Measurements from ENCODE around the gene GALNTL6. TPM values are rescaled to one million over a fixed set of nuclear protein-coding genes. Genes with fewer than 3 reads are reported as not detected.

Gene GALNTL6
- total RNA-seq, 3 donors from 2014 or later = not detected

DNA sequence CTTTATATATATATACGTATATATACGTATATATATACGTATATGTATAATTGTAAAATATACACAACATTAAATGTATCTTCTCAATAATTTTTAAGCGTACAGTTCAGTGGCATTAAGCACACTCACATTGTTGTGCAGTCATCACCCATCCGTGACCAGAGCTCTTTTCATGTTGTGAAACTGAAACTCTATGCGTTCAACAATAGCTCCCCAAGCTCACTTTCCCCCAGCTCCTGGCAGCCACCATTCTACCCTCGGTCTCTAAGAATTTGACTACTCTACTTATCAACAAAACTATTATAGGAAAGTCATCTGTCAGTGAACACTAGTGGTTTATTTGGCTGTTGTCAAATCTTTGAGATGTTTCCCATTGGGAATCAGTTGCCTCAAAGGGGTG is 733.6 kb downstream of the GALNTL6 start:
- Mint-ChIP-seq H3K36me3 (ENCODE audit: insufficient read depth) (no peaks in the 10 kb centered on the region), H3K27me3 (ENCODE audit: low read depth) (no peaks in the 10 kb centered on the region), H3K9me3 (no peaks in the 10 kb centered on the region), H3K4me3 (no peak overlapping the region), H3K4me1 (ENCODE audit: low read depth) (no peaks in the 10 kb centered on the region)
- DNase-seq (no peak), ATAC-seq (no peak)

DNA sequence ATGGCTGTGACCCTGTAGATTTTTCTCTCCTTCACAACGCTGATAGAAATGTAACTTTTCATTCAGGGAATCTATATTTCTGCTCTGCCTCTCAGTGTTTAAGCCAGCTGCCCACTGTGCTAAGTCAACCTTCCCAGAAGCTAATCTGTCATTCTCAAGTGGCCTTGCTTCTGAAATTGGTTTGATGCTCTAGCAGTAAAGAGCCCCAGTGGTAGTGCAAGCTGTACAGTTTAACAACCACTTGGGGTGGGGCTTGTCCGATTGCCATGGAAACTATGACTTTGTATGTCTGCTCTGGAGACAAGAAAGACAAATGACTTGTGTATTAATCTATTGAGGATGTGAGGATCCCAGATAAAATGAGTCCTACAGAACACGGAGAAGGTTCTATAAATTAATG is 734.5 kb downstream of the GALNTL6 start:
- H3K27me3 Mint-ChIP-seq (ENCODE audit: low read depth) = no peaks in the 10 kb centered on the region
- no peak overlapping the region for H3K4me3 Mint-ChIP-seq
- no peaks in the 10 kb centered on the region for H3K9me3 Mint-ChIP-seq
- DNase-seq (no peak), ATAC-seq (no peak)
- no peaks in the 10 kb centered on the region for H3K36me3 Mint-ChIP-seq (ENCODE audit: insufficient read depth)
- H3K4me1 Mint-ChIP-seq (ENCODE audit: low read depth) = no peaks in the 10 kb centered on the region

DNA sequence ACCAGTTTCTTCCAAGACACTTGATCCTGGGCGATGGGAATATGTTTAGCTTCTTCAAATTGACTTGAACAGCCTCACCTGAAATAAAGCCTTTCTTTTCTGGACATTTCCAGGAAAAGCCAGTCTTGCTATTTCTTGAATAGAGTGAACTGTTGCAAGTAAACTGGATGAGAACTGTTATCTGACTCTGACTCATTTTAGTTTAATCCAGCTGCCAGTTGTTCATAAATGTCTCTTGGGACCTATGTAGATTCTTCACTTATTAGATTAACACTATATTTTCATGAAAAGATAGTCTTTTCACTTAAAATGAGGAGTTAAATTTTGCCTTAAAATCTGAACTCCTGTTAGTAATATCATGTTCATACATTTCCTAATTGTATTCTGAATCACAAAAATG is 740.0 kb downstream of the GALNTL6 start:
- ATAC-seq (no peak), DNase-seq (no peak)
- Mint-ChIP-seq H3K36me3 (ENCODE audit: insufficient read depth) (no peaks in the 10 kb centered on the region), H3K9me3 (no peaks in the 10 kb centered on the region), H3K4me3 (no peak overlapping the region), H3K27me3 (ENCODE audit: low read depth) (no peaks in the 10 kb centered on the region), H3K4me1 (ENCODE audit: low read depth) (no peaks in the 10 kb centered on the region)

DNA sequence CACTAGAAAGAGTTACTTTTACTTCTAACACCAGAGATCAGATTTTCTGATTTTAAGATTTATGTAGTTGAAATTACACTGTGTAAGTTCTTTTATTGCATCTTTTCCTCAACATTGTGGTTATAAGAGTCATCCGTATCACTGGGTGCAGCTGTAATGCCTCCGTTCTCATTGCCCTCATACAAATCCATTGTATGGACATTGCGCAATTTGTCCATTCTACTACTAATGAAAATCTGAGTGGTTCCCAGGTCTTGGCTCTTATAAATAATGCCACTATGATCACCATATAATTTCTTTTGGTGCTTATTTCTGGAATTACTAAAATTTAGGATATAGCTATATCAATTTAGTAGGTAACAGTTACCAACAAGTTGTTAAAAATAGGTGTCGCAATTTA is 741.4 kb downstream of the GALNTL6 start:
- Mint-ChIP-seq H3K4me3 (no peak overlapping the region), H3K27me3 (ENCODE audit: low read depth) (no peaks in the 10 kb centered on the region), H3K9me3 (no peaks in the 10 kb centered on the region), H3K36me3 (ENCODE audit: insufficient read depth) (no peaks in the 10 kb centered on the region), H3K4me1 (ENCODE audit: low read depth) (no peaks in the 10 kb centered on the region)
- ATAC-seq (no peak), DNase-seq (no peak)

DNA sequence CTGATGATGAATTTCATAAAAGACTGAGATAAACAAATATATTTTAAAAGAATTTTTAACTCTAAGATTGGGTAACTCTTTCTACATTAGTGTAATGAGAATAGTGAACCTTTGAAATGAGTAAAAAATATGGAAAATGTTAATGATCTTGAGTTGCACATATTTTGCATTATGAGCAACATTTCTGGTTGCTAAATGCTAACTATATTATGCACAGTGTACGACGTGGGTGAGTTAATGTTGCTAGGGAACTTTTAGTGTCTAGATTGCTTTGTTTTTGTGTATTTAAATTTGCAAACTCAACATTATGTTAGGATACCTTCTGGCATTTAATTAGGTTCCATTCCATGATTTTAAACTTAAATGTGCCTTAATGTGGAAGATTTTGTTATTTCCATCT is 742.5 kb downstream of the GALNTL6 start:
- no peaks in the 10 kb centered on the region for H3K9me3 Mint-ChIP-seq
- no peaks in the 10 kb centered on the region for H3K4me1 Mint-ChIP-seq (ENCODE audit: low read depth)
- ATAC-seq (no peak), DNase-seq (no peak)
- no peak overlapping the region for H3K4me3 Mint-ChIP-seq
- no peaks in the 10 kb centered on the region for H3K36me3 Mint-ChIP-seq (ENCODE audit: insufficient read depth)
- H3K27me3 Mint-ChIP-seq (ENCODE audit: low read depth) = no peaks in the 10 kb centered on the region

DNA sequence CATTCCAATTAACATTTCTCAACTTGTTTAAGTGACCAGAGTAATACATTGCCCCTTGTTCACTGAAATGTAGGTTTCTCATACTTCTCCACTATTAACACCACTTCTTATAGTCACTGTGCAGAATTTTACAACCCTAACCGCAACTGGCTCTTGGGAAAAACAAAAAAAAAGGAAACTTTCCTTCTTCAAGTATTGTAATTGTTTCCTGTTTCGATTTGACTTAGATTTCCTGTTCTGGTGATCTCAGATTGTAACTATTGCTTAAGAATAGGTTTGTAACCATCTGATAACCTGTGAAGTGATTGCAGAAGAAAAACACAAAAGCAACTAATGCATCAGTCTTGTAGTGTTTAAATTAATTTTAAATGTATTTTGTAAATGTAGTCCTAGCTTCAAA is 760.7 kb downstream of the GALNTL6 start:
- DNase-seq (no peak), ATAC-seq (no peak)
- Mint-ChIP-seq H3K9me3 (peaks cover 2% of the 10 kb centered on the region), H3K27me3 (ENCODE audit: low read depth) (no peaks in the 10 kb centered on the region), H3K4me3 (no peak overlapping the region), H3K36me3 (ENCODE audit: insufficient read depth) (no peaks in the 10 kb centered on the region), H3K4me1 (ENCODE audit: low read depth) (no peaks in the 10 kb centered on the region)

DNA sequence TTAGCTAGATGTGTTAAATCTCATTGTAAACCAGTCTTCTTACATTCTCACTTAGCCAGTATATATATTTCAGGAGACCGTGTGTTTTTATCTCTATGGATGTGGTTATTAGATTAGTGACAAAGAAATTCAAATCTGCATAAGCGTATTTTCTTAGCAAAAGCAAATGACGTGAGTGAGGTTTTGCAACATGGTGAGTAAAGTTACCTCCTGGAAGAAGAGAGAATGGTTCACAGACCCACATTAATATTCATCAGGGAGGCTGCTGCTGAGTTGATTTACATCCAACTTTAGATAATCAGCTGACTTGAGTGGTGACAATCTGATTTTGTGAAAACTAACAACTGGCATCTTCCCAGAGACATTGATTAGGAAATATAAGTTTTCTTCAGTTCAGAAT is 765.5 kb downstream of the GALNTL6 start:
- ATAC-seq = no peak
- Mint-ChIP-seq H3K9me3 (no peaks in the 10 kb centered on the region), H3K4me1 (ENCODE audit: low read depth) (no peaks in the 10 kb centered on the region), H3K4me3 (no peak overlapping the region), H3K27me3 (ENCODE audit: low read depth) (no peaks in the 10 kb centered on the region), H3K36me3 (ENCODE audit: insufficient read depth) (no peaks in the 10 kb centered on the region)
- no peak for DNase-seq

DNA sequence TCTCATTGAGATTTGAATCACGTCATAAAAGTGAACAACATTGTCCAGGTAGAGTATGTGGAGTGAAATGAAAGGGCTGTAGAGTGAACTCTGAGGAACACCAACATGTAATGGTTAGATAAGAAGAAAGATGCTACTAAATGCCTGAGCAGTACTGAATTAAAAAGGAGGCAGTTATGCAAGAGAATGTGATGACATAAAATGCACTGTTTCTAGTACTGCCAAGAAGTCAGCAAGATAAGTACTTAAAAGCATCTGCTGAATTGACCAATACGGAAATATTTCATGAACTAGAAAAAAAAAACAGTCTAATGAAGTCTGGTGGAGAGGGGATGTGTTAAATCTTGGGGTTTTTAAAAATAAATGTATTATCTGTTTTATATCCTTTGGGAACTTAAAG is 771.6 kb downstream of the GALNTL6 start:
- H3K27me3 Mint-ChIP-seq (ENCODE audit: low read depth) = no peaks in the 10 kb centered on the region
- no peaks in the 10 kb centered on the region for H3K4me1 Mint-ChIP-seq (ENCODE audit: low read depth)
- ATAC-seq (no peak), DNase-seq (no peak)
- peaks cover 19% of the 10 kb centered on the region for H3K9me3 Mint-ChIP-seq
- H3K36me3 Mint-ChIP-seq (ENCODE audit: insufficient read depth) = no peaks in the 10 kb centered on the region
- H3K4me3 Mint-ChIP-seq = no peak overlapping the region

DNA sequence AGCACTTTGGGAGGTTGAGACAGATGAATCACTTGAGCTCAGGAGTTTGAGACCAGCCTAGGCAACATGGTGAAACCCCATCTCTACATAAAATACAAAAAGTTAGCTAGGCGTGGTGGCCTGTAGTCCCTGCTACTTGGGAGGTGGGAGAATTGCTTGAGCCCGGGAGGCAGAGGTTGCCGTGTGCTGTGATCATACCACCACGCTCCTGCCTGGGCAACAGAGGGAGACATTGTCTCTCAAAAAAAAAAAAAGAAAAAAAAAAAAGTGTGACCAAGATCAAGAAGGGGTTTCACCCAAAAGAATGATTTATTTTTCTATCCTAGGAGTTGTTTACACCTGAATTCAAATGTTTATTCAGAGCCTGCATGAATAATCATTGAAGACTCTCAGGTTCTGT is 783.0 kb downstream of the GALNTL6 start:
- ATAC-seq = no peak
- Mint-ChIP-seq H3K4me3 (no peak overlapping the region), H3K36me3 (ENCODE audit: insufficient read depth) (no peaks in the 10 kb centered on the region), H3K27me3 (ENCODE audit: low read depth) (no peaks in the 10 kb centered on the region), H3K9me3 (peaks cover 11% of the 10 kb centered on the region), H3K4me1 (ENCODE audit: low read depth) (no peaks in the 10 kb centered on the region)
- no peak for DNase-seq

DNA sequence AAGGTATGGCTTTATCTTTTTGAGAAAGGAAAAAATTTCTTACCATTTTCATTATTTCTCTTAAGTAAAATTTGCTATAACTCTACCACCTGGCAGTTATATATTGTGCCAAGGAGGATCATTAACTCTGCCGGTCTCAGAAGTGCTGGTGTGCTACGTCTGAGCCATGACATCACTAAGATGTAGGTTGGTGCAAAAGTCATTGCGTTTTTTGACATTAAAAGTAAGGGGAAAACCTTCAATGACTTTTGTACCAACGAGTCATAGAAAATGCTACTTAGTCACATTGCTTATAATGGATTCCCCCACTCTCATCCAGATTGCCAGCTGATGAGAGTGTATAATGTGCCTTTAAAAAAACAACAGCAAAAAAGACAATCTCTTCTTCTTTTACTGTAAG is 786.4 kb downstream of the GALNTL6 start:
- Mint-ChIP-seq H3K4me1 (ENCODE audit: low read depth) (no peaks in the 10 kb centered on the region), H3K4me3 (no peak overlapping the region), H3K36me3 (ENCODE audit: insufficient read depth) (no peaks in the 10 kb centered on the region), H3K9me3 (no peaks in the 10 kb centered on the region), H3K27me3 (ENCODE audit: low read depth) (no peaks in the 10 kb centered on the region)
- DNase-seq = no peak
- ATAC-seq = no peak

DNA sequence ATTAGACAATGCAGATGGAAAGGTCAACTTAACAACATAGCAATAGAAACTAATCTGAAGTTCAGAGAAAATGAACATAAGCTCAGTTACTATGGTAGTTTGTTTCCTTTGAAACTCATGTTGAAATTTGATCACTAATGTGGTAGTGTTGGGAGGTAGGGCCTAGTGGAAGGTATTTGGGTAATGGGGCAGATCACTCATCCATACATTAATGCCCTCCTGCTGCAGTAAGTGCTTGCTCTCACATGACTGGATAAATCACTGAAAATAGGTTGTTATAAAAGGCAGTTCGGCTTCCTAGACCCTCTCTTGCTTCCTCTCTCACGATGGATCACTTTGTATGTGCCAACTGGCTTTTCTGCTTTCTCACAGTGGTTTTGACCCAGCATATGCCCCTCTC is 788.0 kb downstream of the GALNTL6 start:
- Mint-ChIP-seq H3K4me3 (no peak overlapping the region), H3K9me3 (peaks cover 5% of the 10 kb centered on the region), H3K27me3 (ENCODE audit: low read depth) (no peaks in the 10 kb centered on the region), H3K4me1 (ENCODE audit: low read depth) (no peaks in the 10 kb centered on the region), H3K36me3 (ENCODE audit: insufficient read depth) (no peaks in the 10 kb centered on the region)
- DNase-seq (no peak), ATAC-seq (no peak)

DNA sequence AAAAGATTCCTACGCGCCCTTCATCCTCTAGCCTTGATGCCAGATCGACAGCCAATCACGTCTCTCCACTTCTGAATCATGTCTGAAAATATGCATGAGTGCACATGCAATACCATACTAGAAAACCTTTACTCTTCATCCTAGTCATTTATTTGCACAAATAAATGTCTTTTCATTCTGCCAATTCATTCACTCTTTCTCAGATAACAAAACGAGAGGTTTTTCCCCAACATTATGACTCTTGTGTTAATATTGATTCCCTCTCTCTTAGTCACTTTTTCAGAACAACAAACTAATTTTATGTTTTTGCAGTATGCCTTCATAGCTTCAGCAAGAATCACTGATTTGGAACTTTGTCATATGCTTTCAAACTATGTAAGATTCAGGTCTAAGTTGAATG is 806.0 kb downstream of the GALNTL6 start:
- Mint-ChIP-seq H3K9me3 (peaks cover 10% of the 10 kb centered on the region), H3K27me3 (ENCODE audit: low read depth) (no peaks in the 10 kb centered on the region), H3K36me3 (ENCODE audit: insufficient read depth) (no peaks in the 10 kb centered on the region), H3K4me3 (no peak overlapping the region), H3K4me1 (ENCODE audit: low read depth) (no peaks in the 10 kb centered on the region)
- DNase-seq (no peak), ATAC-seq (no peak)

DNA sequence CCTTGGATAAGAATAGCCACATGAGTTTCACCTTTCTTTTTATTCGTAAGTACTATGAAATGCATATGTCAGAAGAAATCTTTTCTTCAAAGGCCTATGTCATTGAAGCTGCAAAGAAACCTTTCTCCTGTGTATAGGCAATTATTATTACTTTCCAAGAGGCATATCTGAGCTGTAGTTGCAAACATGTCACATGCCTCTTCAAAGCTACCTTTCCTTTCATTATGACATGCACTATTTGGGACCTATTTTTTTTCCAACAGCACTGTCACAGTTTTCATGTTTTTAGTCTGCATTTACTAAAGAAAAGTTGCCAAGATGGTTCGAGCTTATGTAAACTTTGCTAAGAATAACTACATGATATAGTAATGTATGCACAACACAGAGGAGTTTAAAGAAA is 806.6 kb downstream of the GALNTL6 start:
- Mint-ChIP-seq H3K9me3 (peaks cover 10% of the 10 kb centered on the region), H3K4me1 (ENCODE audit: low read depth) (no peaks in the 10 kb centered on the region), H3K27me3 (ENCODE audit: low read depth) (no peaks in the 10 kb centered on the region), H3K36me3 (ENCODE audit: insufficient read depth) (no peaks in the 10 kb centered on the region), H3K4me3 (no peak overlapping the region)
- DNase-seq (no peak), ATAC-seq (no peak)

DNA sequence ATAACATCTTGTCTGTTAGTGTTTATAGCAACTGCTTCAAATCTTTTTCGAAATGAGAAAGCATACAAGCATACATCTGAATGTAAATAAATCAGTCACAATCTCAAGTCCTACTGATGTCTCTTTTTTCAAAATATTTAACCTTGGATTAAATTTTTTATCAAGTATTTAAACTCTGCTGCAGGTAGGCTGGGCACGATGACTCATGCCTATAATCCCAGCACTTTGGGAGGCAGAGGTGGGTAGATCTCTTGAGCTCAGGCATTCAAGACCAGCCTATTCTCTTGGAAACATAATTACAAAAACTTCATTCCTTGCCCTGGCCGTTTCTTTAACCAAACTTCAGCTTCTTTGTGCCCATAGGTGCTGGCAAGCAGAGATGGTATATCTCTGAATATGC is 815.1 kb downstream of the GALNTL6 start:
- H3K4me1 Mint-ChIP-seq (ENCODE audit: low read depth) = no peaks in the 10 kb centered on the region
- H3K36me3 Mint-ChIP-seq (ENCODE audit: insufficient read depth) = no peaks in the 10 kb centered on the region
- H3K27me3 Mint-ChIP-seq (ENCODE audit: low read depth) = no peaks in the 10 kb centered on the region
- no peak overlapping the region for H3K4me3 Mint-ChIP-seq
- DNase-seq (no peak), ATAC-seq (no peak)
- peaks cover 3% of the 10 kb centered on the region for H3K9me3 Mint-ChIP-seq

DNA sequence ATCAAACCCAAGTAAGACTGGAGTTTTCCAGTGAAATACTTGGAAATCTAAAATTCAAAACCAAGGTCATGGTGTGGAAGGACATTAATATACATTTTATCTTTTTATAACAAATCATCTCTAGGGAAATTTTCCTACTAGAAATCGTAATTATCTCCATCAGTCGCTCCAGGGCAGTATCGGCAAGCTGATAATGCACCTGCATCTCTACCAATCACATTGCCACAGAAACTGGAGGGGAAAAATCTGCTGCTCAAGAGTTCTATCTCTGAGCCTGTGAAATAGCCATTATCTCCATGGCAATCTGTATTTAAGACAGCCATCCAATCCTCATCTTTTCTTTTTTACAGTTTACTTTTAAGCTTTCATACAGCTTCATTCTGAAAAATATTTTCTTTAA is 817.1 kb downstream of the GALNTL6 start:
- Mint-ChIP-seq H3K36me3 (ENCODE audit: insufficient read depth) (no peaks in the 10 kb centered on the region), H3K9me3 (peaks cover 3% of the 10 kb centered on the region), H3K27me3 (ENCODE audit: low read depth) (no peaks in the 10 kb centered on the region), H3K4me1 (ENCODE audit: low read depth) (no peaks in the 10 kb centered on the region), H3K4me3 (no peak overlapping the region)
- no peak for ATAC-seq
- no peak for DNase-seq

DNA sequence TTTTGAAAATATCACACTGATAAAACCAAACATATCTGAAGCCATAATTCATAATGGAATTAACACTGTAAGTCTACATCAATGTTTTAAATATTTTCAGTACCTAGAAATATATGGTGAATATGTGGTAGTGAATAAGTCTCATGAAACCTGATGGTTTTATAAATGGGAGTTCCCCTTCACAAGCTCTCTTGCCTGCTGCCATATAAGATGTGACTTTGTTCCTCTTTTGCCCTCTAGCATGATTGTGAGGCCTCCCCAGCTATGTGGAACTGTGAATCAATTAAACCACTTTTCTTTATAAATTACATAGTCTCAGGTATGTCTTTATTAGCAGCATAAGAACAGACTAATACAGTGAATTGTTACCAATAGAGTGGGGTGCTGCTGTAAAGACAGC is 818.6 kb downstream of the GALNTL6 start:
- no peak for ATAC-seq
- H3K27me3 Mint-ChIP-seq (ENCODE audit: low read depth) = no peaks in the 10 kb centered on the region

More for the DNA sequence above, 818.6 kb downstream of the GALNTL6 start:
- Mint-ChIP-seq H3K9me3 (peaks cover 3% of the 10 kb centered on the region), H3K4me1 (ENCODE audit: low read depth) (no peaks in the 10 kb centered on the region), H3K36me3 (ENCODE audit: insufficient read depth) (no peaks in the 10 kb centered on the region), H3K4me3 (no peak overlapping the region)
- DNase-seq = no peak

Measured in activated T-cell treated with anti-CD3 and anti-CD28 coated beads, Interleukin-2, amount 50 U/mL, for 4 hours (primary cell).